NCI-H2107 treated with DMSO at 0.1 percent for 48 hours (cell line): ENCODE data around the gene IPO5.
"Not testable (repeated sequence)": the region's sequence is repeated elsewhere in the genome, so short reads cannot be mapped to it uniquely, and the experiment has no call there.

Source experiments
- DNase-seq: peaks from one replicate; lab custom pipeline; 2025; ENCODE audit not compliant: unreplicated experiment; lab: John Stamatoyannopoulos, UW

Gene IPO5

DNA sequence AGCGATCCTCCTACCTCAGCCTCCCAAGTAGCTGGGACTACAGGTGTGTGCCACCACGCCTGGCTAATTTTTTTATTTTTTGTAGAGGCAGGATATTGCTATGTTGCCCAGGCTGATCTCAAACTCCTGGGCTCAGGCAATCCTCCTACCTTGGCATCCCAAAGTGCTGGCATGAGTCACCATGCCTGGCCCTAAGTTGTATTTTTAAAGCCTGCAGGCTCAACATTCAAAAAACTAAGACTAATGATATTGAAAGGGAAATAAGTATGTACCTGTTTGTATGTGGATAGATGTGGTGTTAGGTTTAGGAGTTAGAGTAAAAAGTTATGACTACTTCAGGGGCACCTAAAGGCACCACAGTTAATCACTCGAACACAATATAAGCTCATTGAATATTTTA, 5.4 kb upstream of the IPO5 start:
- no peak for DNase-seq

DNA sequence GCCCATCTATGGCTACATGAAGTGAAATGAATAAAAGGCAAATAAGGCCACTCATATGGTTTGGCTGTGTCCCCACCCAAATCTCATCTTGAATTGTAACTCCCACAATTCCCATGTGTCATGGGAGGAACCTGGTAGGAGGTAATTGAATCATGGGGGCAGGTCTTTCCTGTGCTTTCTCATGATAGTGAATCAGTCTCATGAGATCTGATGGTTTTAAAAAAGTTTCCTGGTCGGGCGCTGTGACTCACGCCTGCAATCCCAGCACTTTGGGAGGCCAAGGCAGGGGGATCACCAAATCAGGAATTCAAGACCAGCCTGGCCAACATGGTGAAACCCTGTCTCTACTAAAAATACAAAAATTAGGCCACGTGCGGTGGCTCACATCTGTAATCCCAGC, 4.2 kb upstream of the IPO5 start:
- not testable (repeated sequence) for DNase-seq

DNA sequence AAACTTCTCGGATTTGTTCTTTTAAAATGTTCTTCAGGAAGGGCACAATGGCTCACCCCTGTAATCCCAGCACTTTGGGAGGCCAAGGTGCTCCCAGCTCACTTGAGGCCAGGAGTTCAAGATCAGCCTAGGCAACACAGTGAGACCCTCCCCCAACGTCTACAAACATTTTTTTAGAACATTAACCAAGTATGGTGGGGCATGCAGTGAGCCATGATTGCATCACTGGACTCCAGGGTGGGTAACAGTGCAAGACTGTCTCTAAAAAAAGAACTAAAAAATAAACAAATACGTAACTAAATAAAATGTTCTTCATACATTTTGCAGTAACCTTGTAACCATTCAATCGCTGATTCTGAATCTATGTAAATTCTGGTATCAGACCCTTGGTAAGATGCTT, 2.1 kb upstream of the IPO5 start:
- no peak for DNase-seq

DNA sequence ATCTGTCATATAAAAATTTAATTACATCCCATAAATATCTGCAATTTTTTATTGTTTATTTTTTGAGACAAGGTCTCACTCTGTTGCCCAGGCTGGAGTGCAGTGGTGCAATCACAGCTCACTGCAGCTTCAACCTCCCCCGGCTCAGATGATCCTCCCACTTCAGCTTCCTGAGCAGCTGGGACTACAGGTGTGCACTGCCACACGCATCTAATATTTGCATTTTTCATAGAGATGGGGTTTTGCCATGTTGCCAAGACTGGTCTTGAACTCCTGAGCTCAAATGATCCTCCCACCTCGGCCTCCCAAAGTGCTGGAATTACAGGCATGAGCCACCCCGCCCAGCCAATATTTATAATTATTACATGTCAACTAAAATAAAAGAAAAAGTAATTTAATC, 644 bp upstream of the IPO5 start:
- not testable (repeated sequence) for DNase-seq

DNA sequence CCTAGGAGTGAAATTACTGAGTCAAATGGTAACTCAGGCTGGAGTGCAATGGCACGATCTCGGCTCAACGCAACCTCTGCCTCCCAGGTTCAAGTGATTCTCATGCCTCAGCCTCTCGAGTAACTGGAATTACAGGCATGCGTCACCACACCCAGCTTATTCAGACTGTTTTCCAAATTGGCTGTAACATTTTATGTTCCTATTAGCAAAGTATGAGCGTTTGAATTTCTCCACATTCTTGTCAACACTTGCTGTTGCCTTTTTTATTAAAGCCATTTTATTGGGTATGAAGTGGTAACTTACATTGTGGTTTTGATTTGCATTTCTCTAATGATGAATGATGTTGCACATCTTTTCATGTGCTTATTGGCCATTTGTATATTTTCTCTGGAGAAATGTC, 7.9 kb downstream of the IPO5 start:
- DNase-seq = no peak

DNA sequence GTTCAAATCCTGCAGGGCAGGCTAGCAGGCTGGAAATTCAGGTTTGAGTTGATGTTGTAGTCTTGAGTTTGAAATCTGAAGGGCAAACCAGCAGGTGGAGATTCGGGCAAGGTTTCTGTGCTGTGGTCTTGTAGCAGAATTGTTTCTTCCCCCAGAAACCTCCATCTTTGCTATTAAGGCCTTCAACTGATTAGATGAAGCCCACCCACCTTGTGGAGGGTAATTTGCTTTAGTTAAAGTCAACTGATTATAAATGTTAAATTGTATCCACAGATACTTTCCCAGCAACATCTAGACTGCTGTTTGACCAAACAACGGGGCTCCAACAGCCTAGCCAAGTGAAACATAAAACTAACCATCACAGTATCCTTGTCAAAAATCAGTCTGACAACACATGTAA, 9.4 kb downstream of the IPO5 start:
- no peak for DNase-seq

DNA sequence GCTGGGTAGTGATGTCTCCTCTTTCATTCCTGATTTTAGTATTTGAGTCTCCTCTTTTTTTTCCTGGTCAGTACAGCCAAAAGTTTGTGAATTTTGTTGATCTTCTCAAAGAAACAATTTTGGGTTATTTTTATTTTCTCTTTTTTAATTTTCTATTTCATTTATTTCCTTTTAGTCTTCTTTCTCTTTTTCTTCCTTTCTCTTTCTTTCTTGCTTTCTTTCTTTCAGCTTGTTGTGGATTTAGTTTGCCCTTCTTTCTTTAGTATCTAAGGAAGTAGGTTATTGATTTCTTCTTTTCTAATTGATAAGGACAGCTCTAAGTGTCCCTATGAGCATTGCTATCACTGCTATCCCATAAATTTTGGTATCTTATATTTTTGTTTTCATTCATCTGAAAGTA, 13.8 kb downstream of the IPO5 start:
- no peak for DNase-seq

DNA sequence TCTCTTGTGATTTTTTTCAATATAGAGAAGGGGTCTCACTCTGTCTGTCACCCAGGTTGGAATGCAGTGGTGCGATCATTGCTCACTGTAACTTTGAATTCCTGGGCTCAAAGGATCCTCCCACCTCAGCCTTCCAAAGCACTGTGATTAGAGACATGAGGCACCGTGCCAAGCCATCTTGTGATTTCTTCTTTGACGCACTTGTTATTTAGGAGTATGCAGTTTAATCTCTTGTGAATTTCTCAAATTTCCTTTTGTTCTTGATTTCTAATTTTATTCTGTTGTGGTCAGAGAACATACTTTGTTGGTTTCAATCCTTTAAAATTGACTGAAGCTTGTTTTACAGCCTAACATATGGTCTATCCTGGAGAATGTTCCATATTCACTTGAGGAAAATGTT, 14.5 kb downstream of the IPO5 start:
- DNase-seq = no peak

DNA sequence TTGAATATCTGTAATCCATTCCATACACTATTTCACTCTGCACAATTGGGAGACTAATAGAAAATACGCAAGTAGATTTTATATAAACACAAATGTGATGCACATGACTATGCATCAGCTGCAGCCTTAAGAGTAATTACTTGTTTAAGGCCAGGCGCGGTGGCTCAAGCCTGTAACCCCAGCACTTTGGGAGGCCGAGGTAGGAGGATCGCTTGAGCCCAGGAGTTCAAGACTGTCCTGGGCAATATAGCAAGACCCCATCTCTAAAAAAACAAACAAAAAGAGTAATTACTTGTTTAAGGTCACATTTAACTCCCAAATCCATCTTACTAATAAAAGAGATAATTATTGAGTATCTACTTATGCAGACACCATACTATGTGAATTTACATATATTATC, 18.0 kb downstream of the IPO5 start:
- no peak for DNase-seq

DNA sequence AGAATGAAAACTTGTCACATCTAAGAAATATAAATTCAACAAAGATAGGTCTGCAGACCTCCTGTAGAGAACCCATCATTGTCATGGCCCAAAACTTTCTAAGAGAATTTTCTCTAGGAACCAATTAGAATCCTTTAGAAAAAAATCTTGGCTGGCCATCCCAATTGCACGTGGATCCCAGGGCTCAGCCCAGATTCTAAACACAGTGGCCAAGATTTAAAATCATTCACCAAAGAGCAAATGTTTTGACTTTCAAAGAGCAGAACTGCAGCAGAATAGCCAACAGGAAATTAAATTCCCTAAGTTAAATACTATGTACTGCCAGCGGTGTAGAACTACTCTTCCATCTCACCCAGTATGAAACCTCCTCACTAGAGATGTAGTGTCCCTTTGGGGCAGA, 21.3 kb downstream of the IPO5 start:
- DNase-seq = no peak

DNA sequence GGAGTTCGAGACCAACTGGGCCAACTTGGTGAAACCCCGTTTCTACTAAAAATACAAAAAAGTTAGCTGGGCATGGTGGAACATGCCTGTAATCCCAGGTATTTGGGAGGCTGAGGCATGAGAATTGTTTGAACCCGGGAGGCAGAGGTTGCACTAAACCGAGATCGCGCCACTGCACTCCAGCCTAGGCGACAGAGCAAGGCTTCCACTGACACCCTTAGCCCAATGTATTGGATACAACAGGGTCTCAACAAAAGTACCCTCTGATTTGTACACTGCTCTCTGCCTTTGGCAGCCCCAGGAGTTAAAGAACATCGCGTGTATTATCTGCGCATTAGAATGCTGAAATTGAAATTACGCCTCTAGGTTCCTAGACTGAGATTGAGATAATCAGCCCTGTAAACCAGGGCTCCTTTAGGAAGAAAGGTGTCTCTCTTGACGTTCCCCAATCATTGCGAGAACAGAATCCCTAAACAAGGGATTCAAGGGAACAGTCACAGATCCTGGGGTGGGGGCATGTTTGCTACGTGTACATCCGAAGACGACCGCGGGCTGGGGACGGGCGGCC, 21.9 kb downstream of the IPO5 start:
- no peak for DNase-seq

DNA sequence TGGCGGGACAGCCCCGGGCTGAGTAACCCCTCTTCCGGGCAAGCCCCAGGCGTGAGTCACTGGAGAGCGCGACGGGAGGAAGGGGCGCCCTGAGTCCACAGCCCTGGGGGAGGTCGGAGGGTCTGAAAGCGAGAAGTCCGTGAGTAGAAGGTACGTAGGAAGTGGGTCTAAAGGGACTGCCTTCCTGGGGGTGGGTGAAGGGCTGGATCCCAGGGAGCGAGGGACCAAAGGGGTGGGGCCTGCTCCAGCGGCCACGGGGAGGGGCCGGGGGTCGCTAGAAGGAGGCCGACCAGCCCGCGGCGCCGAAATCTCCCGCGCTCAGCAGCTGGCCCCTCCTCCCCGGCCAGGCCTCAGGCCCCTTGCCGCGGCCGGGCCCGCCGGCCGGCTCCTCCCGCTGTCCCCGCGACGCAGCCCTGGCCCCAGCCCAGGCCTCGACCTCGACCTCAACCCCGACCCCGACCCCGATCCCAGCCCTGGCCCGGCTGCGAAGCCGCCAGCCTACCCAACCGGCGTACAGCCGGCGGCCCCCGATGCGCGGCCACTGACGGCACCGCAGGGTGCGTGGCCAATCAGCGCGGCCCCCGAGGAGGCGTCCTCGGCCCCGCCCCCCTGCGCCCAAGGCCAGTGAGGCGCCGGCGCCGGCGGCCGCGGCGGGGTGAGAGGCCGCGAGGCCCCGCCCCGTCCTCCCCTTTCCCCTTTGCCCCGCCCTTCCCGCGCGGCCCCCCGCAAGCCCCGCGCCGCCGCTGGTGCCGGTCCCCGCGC, 22.6 kb downstream of the IPO5 start:
- peak; percentile 56 for DNase-seq

DNA sequence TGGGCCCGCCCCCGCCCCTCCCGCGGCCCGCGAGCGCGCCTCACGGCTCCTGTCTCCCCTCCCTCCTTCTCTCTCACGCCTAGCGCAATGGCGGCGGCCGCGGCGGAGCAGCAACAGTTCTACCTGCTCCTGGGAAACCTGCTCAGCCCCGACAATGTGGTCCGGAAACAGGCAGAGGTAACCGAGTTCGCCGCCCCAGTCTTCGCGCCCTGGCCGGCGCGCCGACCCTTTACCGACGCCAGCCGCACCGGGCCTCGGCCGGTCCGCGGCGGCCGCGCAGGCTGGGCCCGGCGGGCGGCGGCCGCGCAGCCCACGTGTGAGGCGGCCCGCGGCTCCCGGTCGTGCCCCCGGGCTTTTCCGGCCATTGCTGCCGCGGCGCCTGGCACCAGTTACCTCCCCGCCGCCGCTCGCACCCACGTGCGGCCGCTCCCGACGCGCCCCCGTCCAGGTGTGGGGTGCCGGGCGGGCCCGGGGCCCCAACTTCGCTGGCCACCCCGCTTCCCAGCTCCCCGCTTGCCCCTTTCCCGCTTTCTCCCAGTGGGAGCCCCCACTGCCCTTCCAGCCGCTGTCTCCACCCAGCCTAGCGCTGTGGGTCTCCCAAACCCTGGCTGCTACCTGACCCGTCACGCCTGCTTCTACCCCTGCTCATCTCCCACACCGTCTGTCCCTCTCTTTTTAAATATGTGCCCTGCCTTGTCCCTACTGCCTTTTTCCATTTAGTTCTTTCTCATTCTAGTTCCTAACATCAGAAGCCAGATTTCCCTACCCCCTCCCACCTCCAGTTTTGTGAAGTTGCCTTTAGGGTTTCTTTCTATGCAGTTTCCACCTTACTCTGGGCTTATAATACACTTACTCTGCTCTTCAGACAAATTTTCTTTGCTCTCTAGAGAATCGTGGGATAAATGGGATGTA, 23.4 kb downstream of the IPO5 start:
- DNase-seq = peak; percentile 17

DNA sequence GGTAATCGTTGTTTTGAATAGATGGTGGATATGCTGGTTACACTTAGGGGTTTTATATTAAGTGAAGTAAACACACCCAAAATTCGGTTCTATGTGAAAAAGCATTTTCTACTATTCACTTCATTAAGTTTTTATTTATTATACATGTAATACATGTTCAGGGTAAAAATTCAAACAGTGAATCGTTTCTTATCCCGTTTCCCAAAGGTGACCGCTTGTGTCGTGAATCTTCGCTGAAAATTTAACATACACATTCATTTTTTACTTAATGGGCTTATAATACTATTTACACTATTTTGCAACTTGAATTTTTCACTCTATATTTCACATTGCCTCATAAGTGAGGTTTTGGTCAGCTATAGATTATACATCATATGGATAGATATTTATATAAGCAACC, 24.5 kb downstream of the IPO5 start:
- DNase-seq = no peak

DNA sequence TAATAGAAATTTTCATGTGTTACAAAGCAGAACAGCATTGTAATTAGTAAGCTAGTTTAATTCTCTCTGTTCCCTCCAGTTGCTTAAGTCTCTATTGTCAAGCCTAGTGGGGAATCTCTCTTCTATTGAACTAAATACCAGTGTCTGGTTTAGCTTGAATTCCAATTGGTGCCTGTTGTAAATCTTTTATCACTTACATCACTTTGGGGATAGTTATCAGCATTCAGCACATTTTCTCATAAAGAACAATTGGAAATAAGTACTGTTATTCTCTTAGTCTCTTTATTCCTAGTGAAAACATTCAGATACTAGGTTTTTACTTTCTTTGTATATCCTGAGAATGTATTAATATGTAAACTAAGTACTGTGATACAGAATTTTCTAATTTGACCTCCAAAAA, 25.2 kb downstream of the IPO5 start:
- no peak for DNase-seq

DNA sequence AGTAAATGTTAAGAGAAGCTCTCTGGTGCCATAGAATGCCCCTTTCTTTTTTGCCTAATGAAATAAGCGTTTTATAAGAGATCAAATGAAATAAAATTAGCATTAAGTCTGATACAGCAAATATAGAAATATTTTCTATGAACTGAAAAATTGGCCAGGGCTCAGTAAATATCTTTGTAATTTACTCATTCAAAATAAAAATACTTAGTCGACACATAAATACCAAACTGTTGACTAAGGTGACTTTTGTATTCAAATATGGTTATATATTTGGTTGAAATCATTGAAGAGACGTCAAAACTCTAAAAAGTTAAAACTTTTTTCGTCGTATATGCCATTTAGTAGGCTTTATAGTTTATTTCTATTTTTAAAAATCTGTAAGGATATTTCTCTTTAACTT, 25.6 kb downstream of the IPO5 start:
- no peak for DNase-seq

DNA sequence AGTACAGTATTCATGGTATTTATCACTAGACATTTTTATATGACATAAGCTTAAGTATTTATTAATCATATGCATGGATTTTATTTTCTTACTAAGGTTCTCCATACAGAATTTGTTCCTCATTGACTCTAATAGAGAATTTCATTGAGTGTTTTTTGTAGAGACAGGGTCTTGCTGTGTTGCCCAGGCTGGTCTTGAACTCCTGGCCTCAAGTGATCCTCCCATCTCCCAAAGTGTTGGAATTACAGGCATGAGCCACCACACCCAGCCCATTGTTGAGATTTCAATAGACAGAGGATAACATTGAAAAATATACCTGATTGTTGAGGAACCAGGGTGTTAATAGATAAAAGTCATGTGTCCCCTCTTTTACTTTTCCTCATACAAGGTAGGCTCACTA, 26.1 kb downstream of the IPO5 start:
- no peak for DNase-seq

DNA sequence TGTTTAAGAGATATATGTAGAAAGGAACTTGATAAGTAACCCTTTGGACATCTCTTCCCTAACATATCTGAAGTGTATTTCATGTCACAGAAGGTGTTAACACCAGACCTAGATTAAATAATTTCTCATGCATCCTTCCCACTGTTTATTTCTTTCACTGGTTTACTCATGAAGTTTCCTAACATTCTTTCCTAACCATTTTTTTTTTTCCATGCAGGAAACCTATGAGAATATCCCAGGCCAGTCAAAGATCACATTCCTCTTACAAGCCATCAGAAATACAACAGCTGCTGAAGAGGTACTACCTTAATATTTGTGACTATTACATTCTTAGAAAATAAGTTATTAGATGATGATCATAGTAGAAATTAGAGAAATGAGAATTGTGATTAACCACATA, 28.8 kb downstream of the IPO5 start:
- DNase-seq = no peak

DNA sequence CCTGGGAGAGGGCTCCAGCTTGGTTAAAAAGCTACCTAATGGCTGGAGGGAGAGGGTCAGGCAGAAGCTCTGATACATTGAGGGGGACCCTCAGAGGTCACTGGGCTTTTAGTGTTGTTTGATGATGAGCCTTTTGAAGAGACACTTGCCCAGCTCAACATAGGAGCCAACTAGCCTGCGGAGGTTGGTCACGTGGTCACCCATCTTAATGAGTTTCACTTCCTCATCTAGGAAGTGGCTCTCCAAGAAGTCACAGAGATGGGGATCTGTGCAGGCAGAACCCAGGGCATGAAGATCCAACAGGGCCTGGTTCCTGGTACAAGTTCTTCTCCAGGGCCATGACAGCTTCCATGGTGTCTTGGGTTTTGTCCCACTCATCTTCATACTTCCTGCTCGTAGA, 33.4 kb downstream of the IPO5 start:
- no peak for DNase-seq

DNA sequence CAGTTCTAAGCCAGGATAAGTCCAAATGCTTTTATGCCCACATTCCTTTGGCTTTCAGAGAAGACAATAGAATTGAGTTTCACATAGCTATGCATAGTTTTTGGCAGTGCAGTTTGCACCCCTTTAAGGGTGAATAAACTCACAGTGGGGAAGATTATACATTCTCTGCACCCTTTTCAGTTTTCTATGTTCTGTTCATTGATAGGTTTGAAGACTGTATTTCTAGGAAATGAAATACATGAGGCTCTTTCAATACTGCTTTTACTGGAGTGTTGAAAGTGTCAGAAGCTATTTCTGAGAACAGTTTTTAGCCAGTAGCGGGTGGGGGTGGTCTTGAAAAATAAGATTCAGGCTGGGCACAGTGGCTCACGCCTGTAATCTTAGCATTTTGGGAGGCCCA, 46.2 kb downstream of the IPO5 start:
- no peak for DNase-seq

DNA sequence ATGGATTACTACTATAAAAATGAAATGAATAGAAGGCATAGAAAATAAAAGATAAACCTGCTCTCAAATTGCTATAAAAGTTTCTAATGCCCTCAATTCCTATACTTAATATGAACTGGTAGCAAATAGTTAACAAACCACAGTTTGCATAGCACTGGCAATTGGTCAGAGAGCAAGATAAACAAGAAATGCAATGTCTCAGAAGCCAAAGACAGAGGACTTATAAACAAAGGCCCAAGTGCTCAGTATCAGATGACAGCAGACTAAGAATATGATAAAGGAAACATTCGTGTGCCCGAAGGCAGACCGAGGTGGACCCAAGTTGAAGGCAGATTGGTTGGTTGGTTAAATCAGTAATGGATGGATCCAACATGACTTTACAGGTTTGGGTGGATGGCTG, 50.6 kb downstream of the IPO5 start:
- no peak for DNase-seq

DNA sequence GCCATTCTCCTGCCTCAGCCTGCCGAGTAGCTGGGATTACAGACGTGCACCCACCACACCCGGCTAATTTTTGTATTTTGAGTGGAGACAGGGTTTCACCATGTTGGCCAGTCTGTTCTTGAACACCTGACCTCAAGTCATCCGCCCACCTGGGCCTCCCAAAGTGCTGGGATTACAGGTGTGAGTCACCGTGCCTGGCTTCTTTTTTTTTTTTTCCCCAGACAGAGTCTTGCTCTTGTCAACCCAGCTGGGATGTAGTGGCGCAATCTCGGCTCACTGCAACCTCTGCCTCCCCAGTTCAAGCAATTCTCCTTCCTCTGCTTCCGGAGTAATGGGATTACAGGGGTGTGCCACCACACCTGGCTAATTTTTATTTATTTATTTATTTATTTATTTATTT, 51.5 kb downstream of the IPO5 start:
- not testable (repeated sequence) for DNase-seq
